ENCODE data around the gene ZNF124. TPM values are rescaled to one million over a fixed set of nuclear protein-coding genes. Genes with fewer than 3 reads are reported as not detected.
"Not testable (repeated sequence)": the region's sequence is repeated elsewhere in the genome, so short reads cannot be mapped to it uniquely, and the experiment has no call there.

The ZNF124 gene
- polyA plus RNA-seq (ENCODE audit: insufficient read length) = 6.7 TPM

DNA sequence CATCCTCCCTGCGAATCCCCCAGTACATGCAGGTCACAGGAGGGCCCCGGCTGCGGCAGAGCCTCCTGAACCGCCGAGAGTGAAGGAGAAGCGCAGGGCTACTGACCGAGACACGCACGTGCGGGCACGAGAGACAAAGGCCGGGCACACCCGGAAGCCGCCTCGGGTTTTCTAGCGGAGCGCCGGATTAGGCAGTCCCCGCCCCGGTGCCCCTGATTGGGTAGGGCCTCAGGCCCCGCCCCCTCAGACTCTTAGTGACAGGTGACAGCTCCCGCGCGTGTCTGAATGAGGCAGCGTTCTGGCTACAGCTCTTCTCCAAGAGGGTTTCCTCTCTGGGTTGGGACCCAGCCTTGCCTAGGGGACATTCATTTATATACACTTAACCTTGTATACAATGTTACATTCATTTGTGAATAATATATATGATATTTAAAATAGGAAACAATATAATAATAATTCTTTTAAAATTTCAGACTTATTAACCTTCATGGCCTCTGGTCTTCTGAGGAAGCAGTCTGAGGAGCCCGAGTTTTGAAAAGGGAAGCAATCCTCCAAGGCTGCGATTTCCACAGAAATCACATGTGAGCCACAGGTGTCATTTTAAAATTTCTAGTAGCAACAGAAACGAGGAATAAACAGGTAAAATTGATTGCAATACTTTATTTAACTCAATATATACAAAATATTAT is at the start of gene ZNF124:
Gene ZNF124, minus strand, starts transcription at position 146 of the 689 bp plus-strand sequence. Its CDS starts 143 bp downstream, at position 3.
- not testable (repeated sequence) for DNase-seq

DNA sequence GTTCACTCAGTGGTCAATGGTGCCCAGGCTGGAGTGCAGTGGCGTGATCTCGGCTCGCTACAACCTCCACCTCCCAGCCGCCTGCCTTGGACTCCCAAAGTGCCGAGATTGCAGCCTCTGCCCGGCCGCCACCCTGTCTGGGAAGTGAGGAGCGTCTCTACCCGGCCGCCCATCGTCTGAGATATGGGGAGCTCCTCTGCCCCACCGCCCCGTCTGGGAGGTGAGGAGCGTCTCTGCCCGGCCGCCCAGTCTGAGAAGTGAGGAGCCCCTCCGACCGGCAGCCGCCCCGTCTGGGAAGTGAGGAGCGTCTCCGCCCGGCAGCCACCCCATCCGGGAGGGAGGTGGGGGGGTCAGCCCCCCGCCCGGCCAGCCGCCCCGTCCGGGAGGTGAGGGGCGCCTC is 48.5 kb upstream of the ZNF124 start:
- DNase-seq = not testable (repeated sequence)

DNA sequence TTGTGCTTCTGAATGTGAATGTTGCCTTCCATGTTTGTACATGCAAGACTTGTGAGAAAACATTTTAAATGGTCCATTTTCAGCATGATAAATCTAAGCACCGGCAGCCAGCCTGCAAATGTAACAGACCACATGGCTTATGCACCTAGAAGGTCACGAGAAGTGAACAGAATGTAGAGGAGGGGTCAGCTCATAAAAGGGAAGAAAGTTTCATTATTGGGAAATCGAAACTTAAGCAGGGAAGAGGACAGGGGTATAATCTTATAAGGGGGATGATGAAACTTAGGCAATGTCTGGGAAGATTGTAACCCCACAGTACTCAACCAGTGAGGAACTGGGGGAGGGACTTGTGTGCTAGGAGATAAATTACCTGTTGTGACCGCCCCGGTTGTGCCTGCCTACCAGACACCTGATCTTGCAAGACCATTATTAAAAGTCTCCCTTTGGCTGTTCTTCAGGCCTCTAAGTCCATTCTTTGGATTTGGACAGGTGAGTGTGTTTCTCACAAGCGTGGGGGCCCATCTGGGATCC is 46.4 kb upstream of the ZNF124 start:
- no peak for DNase-seq

DNA sequence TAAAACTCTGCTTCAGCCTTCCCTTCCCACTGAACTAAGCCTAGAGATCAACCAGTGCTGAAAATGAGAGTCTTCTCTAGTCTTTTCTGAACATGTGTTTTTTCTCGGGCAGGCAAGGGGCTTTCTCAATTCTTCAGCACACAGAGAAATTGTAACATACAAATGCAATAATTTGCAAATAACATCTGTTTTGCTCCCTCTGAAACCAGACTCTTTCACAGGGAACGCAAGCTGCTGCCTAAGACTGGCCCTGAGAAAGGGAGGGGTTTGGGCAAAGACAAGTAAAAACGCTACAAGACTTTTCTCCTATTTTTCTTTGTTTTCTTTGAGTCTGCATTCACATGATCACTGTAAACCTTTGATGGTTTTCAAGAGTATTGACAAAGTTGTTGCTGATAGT is 44.4 kb upstream of the ZNF124 start:
- DNase-seq = no peak

DNA sequence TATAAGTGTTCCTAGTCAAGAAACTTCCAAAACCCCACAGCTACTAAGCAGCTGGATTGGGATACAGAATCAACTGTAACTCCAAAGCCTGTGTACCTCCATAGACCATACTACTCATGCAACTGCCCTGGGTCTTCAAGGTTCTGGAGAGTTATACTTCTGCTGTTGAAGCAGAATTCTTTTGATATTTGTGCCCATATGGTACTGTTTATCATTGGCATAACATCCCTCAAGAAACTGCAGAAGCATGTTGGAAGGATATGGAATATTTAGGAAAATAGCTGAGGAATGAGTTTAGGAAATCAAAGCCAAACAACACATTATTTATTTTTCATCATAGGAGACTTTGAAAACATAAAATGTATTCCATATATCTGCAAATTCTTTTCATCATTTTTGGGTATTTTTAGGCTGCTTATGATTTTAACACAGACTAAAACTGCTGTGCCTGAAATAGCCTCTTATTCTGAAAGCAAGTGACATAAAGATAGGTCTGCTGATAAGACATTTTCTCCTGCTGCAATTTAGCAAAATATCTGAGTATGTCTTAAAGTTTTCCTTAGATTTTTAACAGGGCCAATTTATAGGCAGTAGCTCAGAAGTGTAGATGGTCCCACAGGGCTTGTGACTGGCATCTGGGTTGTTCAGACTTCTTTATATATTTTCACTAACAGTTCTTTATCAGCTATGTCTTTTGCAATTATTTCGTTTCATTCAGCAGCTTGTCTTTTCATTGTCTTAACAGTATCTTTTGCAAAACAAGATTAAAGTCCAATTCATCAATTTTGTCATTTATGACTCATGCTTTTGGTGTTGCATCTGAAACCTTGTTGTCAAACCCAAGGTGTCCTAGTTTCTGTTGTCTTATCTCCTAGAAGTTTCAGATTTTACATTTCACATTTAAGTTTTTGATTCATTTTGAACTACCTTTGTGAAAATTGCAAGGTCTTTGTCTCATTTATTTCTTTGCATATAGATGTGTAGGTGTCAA is 41.1 kb upstream of the ZNF124 start:
- DNase-seq = no peak

DNA sequence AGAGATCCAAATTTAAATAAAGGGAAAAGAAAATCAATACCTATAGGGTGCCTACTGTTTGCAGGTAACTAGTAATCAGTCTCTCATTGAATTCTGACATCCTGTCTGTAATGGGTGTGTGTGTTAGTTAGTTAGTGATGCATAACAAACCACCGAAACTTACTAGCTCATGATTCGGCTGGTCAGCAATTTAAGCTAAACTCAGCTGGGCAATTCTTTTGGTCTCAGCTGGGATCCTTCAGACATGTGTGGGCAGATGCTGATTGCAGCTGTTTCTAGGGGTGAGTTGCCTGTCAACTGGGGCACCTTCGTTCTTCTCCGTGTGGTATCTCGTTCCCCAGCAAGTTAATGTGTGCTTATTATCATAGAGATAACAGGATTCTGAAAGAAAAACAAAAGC is 40.2 kb upstream of the ZNF124 start:
- DNase-seq = no peak

DNA sequence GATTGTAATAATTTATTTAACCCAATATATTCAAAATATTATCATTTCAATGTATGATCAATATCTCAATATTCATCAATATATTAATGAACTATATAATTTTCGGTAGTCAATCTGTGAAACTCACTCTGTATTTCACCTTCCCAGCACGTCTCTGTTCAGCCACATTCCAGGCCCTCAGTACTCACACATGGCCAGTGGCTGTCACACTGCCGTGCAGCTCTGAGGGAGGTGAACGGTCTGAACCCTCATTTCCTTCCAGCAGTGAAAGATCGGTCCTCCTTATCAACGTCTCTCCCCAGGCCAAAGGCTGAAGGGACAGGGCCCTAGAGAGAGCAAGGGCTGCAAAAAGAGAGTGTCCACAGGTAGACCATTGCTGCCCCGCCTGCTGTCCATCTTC is 39.5 kb upstream of the ZNF124 start:
- DNase-seq = no peak

DNA sequence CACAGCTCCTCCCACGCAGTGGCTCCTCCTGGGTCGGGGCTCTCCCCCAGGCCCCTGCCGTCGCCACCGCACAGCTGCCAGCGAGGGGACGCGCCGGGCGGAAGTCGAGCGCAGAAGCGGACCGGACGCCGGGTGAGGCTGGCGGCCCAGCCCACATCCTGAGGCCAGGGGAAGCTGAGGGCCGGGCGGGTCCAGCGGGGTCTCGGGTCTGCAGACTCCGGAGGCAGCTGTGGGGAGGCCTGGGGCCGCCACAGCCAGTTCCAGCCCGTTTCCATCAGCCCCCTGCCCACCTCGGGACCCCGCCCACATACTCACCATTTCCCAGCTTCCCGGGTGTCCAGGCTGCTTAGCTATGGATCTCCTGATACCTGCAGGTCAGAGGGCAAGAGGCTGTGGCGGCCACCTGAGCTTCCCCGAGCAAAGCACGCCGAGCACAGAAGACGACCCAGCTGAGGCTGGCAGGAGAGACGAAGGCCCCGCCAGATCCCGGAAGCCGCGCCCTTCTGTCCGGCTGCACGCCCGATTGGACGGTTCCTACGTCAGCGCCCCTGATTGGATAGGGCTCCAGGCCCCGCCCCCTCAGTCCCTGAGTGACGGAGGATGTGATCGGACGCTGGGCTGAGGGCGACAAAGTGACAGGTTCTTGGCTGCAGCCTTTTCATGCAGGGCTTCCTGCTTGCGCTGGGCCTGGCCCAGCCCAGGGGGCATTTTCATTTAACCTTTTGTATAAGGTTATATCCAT is 38.7 kb upstream of the ZNF124 start:
- peak; percentile 95 for DNase-seq

DNA sequence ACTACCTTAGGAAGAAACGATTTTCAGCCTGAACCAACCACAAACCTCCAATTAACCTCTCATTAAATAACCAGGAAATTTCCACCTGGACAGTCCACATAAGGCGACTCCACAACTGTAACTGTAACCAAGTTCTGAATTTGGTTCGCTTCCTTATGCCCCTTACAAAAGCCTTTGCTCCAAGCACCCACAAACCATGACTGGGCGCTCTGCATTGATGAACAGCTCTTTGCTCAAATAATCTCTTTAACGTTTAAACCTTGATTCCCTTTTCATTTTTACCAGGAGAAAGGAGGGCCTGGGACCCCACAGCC is 38.2 kb upstream of the ZNF124 start:
- no peak for DNase-seq

DNA sequence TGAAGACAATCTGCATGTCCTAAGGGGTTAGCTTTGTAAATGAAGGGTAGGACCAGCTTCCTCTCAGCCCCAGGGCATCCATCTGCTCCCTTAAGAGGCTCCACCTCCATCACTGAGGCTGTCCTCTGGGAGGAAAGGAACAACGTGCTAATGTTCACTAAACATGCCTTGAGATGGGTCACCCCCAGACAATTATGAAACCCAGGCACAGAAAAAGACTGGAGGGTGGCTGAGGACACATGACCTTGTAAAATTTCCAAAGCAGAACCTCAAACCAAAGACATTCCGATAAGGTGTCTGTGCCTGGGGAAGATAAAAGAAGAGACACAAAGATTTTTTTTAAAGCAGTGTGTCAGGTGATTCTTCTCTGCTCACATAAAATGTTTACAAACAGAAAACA is 37.6 kb upstream of the ZNF124 start:
- DNase-seq = no peak

DNA sequence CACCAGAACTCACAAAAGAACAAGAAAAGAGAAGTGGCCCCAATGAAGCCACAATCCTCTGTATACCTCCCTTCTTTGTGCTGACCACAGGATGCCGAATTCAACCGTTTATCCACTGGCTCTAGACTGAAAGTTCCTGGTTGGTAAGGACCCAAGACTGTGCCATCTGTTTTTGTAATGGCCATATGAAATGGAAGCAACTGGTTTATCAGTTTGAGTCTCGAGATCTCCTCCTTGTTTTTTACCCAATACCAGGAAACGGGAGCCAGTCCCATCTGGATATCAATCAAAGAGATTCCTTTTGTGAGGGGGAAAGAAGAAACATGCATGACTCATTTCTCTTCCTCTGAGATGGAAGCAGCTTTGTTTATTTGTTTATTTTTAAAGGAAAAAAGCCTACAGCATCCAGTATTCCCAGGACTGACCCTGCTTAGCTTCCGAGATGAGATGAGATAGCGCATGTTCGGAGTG is 32.4 kb upstream of the ZNF124 start:
- DNase-seq = no peak

DNA sequence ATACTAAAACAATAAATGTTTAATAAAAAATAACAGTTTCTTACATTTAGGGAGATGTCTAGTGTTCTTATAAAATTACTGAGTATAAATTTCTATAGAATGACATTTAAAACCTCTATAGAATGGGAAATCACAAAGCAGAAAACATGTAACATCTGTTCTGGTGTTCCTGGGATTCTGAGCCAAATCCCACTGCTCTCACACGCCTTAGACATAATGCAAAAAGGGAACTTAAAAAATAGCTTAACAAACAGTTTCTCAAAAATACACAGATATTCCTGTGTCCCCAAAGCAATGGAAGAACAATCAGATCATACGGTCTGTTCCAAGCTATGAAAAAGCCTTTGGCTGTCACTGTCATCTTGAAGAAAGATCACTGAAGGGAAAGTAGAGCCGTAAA is 27.0 kb upstream of the ZNF124 start:
- DNase-seq = no peak

DNA sequence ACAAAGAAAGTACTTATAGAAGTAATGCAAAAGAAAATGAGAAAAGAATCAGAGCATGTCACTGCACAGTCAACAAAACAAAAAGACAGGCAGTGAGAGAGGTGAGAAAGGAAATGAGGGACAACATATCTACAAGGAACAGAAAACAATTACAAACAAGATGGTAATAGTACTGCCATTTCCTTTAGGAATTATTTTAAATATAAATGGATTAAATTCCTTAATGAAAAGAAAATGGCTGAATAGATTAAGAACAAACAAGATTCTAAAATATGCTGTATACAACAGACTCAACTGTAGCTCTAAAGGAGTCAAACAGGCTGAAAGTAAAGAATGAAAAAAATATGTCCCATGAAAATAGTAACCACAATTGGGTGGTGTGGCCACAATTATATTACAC is 22.1 kb upstream of the ZNF124 start:
- no peak for DNase-seq

DNA sequence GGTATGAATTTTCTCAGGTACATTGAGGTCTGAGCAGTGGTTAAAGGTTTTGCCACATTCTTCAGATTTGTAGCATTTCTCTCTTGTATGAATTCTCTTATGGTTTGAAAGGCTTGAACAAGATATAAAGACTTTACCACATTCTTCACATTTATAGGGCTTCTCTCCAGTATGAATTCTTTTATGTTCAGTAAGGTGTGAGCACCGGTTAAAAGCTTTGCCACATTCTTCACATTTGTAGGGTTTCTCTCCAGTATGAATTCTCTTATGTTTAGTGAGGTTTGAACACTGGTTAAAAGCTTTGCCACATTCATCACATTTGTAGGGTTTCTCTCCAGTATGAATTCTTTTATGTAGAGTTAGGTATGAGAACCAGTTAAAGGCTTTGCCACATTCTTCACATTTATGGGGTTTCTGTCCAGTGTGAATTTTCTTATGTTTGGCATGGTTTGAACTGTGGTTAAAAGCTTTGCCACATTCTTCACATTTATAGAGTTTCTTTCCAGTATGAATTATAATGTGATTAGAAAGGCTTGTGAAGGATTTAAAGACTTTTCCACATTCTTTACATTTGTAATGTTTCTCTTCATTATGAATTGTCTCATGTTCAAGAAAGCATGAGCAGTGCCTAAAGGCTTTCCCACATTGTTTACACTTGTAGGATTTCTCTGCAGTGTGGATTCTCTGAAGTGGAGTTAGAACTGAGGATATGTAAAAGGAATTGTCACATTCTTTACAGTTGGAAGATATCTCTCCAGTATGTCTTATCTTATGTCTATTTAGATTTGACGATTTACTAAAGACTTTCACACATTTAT is 18.4 kb upstream of the ZNF124 start:
- DNase-seq = no peak

DNA sequence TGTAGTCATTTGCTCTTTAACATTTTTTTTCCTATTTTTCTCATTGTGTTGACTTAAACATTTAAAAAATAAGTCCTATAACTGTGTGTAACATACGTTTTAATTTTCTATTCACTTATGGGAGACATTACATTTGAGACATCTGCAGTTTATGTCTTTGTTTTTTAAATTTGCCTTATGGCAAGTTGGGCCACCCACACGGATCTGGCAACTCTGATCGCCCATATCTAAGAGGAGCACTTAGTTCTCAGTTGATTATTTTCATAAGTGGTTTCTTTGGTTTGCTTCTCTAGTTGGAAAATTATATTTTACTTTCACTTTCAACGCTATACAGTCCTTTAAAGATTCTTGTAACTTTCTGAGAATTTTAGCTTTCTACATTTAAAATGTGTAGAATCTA is 13.8 kb upstream of the ZNF124 start:
- no peak for DNase-seq

DNA sequence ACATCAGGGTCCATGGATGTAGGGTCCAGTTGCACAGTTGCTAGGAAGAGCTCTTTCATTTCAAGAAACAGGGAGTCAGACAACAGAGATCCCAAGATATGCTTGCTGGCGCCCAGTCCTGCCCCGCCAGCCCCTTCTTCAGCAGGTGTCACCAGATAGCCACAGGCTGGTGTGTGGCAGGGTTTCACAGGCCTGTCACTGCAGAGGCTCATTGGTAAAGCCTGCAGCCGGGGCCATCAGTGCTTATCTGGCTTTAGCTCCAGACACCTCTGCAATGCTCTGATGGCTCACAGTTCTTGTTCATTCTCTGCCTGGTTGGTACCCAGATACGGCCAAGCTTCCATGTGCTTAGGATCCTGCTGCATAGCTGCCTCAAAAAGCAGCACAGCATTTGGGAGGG is 12.4 kb upstream of the ZNF124 start:
- no peak for DNase-seq

DNA sequence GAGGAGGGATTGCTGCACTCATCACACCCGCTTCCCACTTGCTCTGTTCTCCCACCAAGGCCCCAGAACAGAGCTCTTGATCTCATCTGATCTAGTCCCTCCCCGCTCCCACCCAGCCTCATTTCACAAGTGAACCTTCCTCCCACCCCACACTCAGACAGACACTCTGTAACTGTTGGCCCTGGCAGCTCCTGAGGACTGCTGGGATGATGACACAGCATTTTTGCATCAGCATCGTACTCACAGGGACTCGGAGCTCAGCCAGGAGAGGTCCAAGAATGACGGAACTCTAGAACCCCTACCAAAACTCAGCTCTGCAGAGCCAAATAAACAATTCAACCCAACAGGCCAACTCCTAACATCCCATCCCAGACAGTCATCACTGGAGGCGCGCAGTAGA is 11.2 kb upstream of the ZNF124 start:
- no peak for DNase-seq

DNA sequence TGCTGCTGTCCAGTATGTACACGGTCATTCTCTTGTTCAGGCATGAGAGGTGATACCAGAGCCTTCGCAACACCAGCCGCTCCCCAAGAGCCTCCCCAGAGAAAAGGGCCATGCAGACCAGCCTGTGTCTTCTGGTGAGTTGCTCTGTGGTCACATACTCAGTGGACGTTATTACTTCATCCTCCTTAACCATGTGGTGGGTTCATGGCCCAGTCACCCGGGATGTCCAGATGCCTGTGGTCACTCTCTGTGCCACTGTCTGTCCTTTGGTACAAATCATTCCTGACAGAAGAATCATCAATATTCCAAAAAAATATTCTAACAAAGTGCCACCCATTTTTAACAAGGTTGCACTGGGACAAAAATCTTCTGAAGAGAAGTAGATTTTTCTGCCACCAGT is 8.8 kb upstream of the ZNF124 start:
- DNase-seq = no peak

DNA sequence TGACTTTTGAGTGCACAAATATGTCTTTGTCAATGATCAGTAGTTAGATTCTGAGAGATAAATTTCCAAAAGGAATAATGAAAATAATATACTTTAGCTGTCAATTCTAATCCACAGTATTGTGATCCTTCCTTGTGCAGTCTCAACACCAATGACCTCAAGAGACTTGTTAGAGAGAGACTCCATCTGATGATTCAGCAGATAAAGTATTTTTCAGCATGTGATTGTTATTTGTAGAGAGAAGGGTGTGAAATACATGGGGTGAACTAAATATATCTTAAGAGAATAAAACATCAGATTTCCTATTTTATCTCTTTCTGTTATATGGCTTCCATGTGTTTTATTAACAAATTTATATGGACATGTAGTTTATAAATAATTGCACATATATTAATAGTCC is 5.9 kb upstream of the ZNF124 start:
- no peak for DNase-seq

DNA sequence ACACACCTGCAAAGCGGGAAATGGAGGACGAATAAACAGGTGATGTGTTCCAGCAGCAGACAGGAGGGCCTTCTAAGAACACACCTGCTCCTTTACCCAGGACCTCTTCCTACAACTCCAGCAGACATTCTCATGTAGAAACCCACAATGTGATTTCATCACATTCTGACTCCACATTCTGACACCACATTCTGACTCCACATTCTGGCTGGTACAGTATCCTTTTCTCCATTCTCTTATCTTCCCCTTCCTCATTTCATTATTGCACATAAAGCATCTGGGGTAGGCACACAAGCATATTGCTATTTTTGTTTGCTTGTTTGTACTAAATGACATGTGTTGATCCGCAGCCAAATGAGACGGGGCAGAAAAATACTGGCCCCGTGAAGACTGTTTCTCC is 3.6 kb upstream of the ZNF124 start:
- DNase-seq = no peak

DNA sequence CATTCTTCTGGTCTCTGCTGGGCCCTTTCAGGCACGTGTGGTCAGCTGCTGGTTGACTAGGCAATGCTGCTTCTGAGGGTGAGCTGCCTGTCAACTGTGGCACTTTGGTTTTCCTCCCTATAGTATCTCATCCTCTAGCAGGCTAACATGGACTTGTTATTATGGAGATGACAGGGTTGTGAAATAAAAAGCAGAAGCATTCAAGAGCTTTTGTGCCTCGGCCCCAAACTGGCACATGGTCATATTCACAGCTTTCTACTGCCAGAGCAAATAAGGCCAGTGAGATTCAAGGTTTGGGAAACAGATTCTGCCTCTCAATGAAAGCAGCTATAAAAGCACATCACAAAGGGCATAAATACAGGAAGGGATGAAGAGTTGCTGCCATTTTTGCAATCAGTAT is 1.6 kb upstream of the ZNF124 start:
- no peak for DNase-seq

DNA sequence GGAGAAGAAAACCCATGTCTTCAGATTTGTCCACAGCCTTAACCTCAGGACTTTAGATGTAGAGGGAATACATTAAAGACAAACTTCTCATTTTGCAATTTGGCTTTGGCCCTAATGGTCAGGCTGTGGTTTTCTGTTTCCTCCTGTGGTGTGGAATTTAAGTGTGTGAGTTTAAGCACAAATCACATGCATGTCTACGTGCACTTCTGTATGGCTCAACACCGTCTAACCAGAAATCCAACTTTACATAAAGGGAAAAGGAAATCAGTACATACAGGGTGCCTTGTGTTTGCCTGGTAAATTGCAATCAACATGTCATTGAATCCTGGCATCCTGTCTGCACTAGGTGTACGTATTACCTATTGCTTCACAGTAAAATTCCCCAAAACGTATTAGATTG is 1.2 kb upstream of the ZNF124 start:
- DNase-seq = no peak
